Measurements from ENCODE around the gene ZNF384.
A peak's percentile ranks its signal among the peaks of the same experiment; 100 is the strongest.
"Not testable (repeated sequence)": the region's sequence is repeated elsewhere in the genome, so short reads cannot be mapped to it uniquely, and the experiment has no call there.

Gene ZNF384

DNA sequence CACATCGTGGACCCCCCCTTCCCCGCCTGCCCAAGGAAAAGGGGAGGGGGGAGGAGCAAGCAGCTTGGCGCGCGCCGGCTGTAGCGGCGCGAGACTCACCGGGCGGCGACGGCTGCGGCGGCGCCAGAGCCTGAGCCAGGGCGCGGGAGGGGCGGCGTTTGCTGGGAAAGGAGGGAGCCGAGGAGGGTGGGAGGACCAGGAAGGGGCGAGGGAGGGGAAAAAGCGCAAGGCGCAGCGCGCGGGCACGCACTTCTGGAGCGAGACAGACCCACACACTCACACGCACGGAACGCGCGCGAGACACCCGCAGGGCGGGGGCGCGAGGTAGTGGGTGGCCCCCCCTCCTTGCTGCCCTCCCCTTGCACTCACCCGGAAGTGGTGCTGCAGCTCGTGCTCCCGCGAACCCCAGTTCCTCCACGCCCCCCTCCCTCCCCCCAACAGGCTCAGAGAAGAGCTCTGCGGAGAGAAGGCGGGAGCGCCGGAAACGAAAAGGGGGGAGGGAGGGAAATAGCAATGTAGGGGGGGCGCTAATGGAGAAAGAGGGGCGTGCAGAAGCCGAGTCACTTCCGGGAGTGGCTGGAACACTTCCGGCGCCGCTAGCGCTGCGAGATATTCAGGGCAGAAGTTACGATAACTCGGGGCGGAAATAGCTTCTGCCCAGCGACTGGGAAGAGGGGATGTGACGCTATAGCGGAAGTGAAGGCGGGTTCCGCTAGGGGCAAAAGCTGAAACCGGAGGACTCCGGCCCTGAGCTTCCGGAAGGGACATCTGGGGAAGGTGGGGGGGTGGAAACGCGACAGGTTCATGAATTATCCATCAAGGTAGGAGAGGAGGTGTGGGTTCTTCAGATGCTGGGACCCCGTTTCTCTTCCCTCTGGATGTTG is at the start of gene ZNF384:
Gene ZNF384 (minus strand): TSS at position 377 of the 884 bp plus-strand sequence. CDS start 9,855 bp downstream, outside the sequence.
- DNase-seq: peak; percentile 100

DNA sequence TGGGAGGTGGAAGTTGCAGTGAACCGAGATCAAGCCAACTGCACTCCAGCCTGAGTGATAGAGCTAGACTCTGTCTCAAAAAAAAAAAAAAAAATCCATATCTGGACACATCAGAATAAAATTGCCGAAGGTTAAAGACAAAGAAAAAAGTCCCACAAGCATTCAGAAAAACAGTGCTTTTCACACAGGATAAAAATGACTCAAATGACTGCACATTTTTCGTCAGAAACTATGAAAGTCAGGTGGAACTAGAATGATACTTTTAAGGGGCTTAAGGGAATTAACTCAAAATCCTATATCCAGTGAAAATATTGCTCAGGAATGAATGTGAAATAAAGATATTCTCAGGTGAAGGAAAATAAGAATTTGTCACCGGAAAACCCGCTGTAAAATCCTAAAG is 47.6 kb upstream of the ZNF384 start:
- DNase-seq: no peak

DNA sequence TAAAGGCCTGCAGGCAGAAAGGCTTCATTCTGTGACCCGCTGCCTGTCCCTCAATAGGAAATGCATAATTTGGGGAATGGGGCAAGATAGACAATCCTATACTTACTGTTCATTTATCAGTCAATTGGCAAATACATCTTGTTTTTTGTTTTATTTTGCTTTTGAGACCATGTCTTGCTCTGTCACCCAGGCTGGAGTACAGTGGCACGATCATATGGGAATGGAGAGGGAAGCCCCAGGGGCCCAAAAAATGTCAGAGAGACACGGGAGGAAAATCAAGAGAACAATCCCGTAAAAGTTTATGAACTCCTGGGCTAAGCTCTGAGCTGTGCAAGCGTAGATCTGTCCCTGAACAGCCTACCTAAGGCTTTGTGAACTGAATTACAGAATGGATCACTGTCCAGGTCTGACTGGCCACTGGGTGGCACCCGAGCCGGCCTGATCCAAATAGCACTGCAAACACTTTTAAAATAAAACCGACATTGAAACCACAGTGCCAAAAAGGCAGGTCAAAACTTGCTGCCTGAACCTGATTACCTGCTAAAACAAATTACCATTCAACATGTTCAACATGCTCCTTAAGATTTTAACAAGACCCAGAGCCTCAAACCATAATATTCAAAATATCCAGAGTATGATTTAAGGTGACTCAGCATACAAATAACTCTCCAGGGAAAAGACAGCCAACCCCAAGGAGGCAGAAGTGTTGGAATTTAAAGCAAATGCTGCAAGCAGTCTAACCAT is 46.4 kb upstream of the ZNF384 start:
- DNase-seq: peak; percentile 79

DNA sequence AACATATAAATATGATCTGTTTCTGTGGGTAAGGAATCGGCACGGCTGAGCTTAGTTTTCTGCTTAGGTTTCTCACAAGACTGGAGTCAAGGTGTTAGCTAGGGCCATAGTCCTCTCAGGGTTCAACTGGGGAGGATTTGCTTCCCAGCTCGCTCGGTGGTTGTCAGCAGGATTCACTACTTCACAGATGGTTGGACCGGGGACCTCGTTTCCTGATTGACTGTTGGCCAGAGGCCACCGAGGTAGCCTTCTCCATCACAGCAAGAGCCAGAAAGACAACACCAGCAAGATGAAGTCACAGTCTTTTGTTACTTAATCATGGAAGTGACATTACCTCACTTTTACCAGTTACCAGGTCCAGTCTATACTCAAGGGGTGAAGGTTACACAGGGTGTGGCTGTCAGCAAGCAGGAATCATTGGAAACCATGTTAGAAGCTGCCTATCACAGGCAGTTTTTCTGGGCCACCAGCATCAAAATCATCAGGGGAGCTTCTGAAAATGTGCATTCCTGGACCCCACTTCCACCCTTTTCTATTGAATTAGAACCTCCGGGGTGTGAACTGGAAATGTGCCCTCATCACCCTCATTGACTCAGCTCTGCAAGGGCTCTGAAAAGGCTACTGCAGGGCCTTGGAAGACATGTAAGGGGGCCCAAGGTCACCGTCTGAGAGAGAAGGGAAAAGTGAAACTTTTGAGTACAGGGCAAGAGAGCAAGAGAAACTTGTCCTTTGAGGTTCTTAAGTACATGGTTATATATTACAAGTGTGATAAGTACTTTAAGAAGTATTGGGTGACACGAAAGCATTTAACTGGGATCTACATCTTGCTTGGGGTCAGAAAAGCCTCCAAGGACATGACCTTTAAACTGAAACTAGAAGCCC is 45.6 kb upstream of the ZNF384 start:
- DNase-seq: no peak

DNA sequence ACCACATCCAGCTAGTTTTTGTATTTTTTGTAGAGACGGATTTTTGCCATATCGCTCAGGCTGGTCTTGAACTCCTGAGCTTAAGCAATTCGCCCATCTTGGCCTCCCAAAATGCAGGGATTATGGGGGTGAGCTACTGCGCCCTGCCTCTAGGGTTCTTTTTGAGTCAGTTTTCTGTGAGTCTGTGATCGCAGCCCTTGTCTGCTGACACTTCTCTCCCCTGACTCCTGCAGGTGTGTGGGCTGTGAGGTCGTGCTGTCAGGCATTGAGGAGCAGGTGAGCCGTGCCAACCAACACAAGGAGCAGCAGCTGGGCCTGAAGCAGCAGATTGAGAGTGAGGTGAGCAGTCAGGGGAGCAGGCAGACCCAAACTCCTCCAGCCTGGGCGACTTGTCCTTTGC is 41.0 kb upstream of the ZNF384 start:
- DNase-seq: no peak

DNA sequence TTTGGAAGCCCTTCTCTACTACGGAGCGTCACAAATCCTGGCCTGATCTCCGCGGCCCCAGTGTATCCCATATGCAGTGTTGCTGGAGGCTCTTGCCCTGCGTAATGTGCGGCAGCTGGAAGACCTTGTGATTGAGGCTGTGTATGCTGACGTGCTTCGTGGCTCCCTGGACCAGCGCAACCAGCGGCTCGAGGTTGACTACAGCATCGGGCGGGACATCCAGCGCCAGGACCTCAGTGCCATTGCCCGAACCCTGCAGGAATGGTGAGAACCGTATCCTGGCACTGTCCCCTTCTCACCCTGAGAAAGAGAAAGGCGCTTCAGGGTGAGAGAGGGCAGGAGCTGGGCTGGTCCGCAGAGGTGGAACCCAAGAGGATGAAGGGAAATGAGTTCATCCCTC is 40.0 kb upstream of the ZNF384 start:
- DNase-seq: no peak

DNA sequence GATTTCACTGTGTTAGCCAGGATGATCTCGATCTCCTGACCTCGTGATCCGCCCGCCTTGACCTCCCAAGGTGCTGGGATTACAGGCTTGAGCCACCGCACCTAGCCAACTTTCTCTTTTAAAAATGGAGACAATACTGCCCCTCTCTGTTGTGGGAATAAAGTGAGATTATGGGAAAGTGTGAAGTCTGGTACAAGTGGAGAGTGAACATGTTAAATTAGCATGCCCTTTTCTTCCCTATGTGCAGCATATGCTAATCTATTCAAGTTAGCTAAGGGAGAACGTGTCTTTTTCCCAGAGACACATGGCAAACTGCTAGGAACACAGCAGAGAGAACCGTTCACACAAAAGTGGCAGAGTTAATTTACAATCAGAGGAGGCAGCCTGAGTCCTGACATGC is 36.2 kb upstream of the ZNF384 start:
- DNase-seq: no peak

DNA sequence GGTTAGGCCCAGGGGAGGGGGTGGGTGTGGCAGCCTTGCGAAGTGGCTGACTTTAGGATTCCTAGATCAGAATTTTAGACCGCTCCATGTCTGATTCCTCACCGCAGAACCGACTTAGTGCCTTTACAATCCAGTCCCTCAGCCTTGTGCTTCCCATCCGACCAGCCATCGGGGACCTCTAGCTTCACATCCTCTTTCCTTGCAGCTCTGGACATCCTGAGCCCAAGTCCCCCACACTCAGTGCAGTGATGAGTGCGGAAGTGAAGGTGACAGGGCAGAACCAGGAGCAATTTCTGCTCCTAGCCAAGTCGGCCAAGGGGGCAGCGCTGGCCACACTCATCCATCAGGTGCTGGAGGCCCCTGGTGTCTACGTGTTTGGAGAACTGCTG is 35.2 kb upstream of the ZNF384 start:
- peak; percentile 64 for DNase-seq

DNA sequence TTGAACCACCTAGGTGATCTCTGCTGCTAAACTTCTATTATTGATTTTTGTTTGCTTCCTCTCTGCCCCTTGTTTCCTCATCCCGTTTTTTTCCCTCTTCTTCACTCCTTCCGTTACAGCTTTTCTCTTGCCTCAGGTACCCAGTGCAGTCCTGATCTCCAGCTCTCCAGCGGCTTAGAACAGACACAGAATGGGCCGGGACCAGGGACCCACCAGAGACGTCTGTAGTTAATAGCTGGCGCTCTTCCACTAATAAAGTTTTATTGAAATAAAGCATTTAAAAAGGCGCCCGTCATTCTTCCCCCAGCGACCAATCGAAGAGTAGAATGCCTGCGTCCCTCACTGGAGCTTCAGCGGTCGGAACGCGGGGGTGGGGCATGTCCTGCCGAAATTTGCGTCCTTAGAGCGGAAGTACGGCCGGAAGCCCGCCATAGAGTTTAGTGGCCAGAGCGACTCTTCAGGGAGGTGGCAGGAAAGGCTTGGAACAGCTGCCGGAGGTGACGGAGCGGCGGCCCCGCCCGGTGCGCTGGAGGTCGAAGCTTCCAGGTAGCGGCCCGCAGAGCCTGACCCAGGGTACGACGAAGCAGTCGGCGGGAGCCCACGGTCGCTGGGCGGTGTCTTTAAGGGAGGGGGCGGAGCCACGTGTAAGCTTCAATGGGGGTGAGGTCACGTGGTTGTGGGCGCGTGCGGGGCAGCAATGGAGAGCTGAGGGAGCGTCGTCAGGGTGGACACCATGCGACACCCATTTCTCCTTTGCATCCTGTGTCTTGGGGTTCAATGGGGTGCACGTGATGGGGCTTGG is 34.6 kb upstream of the ZNF384 start, which contains the start of gene COPS7A:
Gene COPS7A (plus strand): TSS at position 440 of the 802 bp plus-strand sequence. CDS start 611 bp downstream, outside the sequence.
- peak; percentile 100 for DNase-seq

DNA sequence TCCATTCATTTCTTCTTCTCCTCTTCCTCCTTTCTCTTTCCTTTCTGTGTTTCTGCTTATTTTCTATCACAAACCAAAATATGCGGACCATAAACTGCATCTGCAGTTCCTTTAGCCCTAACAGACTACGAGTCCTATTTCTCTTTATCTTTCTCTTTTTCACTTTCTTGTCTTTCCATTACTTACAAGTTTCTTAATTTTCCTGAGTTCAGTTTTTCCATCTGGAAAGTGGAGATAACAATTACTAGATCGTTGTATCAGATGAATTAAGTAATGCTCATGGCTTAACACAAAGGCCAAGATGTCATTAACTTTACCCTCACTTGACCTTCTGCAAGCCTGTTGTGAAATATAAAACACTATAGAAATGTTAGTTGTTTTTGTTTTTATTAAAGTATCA is 33.7 kb upstream of the ZNF384 start:
- DNase-seq: peak; percentile 68

DNA sequence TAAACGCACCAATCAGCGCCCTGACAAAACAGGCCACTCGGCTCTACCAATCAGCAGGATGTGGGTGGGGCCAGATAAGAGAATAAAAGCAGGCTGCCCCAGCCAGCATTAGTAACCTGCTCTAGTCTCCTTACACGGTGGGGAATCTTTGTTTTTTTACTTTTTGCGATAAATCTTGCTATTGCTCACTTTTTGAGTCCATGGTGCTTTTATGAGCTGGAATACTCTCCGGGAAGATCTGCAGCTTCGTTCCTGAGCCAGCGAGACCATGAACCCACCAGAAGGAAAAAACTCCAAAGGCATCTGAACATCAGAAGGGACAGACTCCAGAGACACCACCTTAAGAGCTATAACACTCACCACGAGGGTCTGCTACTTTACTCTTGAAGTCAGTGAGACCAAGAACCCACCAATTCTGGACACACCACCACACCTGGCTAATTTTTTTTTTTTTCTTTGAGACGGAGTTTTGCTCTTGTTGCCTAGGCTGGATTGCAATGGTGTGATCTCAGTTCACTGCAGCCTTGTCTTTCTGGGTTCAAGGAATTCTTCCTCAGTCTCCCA is 27.8 kb upstream of the ZNF384 start:
- no peak for DNase-seq

DNA sequence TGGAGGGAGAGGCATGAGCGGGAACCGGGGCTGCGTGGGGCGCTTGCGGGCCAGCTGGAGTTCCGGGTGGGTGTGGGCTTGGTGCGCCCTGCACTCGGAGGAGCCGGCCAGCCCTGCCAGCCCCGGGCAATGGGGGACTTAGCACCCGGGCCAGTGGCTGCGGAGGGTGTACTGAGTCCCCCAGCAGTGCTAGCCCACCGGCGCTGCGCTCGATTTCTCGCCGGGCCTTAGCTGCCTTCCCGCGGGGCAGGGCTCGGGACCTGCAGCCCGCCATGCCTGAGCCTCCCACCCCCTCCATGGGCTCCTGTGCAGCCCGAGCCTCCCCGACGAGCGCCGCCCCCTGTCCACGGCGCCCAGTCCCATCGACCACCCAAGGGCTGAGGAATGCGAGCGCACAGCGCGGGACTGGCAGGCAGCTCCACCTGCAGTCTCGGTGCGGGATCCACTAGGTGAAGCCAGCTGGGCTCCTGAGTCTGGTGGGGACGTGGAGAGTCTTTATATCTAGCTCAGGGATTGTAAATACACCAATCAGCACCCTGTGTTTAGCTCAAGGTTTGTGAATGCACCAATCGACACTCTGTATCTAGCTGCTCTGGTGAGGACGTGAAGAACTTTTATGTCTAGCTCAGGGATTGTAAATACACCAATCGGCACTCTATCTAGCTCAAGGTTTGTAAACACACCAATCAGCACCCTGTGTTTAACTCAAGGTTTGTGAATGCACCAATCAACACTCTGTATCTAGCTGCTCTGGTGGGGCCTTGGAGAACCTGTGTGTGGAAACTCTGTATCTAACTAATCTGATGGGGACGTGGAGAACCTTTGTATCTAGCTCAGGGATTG is 27.1 kb upstream of the ZNF384 start:
- DNase-seq: not testable (repeated sequence)

DNA sequence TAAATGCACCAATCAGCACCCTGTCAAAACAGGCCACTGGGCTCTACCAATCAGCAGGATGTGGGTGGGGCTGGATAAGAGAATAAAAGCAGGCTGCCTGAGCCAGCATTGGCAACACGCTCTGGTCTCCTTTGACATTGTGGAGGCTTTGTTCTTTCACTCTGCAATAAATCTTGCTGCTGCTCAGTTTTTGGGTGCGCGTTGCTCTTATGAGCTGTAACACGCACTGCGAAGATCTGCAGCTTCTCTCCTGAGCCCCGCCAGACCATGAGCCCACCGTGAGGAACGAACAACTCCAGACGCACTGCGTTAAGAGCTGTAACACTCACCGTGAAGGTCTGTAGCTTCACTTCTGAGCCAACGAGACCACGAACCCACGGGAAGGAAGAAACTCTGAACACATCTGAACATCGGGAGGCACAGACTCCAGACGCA is 19.8 kb upstream of the ZNF384 start:
- DNase-seq: no peak

DNA sequence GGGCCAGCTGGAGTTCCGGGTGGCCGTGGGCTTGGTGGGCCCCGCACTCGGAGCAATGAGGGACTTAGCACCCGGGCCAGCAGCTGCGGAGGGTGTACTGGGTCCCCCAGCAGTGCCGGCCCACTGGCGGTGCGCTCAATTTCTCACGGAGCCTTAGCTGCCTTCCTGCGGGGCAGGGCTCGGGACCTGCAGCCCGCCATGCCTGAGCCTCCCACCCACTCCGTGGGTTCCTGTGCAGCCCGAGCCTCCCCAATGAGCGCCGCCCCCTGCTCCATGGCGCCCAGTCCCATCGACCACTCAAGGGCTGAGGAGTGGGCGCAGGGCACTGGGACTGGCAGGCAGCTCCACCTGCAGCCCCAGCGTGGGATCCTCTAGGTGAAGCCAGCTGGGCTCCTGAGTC is 19.2 kb upstream of the ZNF384 start:
- not testable (repeated sequence) for DNase-seq

DNA sequence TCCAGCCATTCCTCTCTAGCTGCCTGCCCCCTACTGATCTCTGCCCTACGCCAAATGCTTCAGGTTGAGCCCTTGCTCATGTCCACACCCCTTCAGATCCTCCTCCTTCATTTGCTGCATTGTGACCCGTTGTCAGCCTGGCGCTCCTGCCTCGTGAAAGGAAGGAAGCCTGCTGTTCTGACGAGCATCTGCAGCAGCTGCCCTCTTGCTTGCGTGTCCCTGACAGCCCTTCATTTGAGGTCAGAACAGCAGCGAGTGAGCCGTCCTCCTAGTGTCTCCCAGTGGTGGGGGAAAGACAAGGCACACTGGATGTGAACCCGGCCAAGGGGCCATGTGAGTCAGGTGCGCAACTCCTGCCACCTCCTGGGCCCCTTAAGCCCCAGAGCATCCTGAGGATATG is 14.5 kb upstream of the ZNF384 start:
- peak; percentile 30 for DNase-seq

DNA sequence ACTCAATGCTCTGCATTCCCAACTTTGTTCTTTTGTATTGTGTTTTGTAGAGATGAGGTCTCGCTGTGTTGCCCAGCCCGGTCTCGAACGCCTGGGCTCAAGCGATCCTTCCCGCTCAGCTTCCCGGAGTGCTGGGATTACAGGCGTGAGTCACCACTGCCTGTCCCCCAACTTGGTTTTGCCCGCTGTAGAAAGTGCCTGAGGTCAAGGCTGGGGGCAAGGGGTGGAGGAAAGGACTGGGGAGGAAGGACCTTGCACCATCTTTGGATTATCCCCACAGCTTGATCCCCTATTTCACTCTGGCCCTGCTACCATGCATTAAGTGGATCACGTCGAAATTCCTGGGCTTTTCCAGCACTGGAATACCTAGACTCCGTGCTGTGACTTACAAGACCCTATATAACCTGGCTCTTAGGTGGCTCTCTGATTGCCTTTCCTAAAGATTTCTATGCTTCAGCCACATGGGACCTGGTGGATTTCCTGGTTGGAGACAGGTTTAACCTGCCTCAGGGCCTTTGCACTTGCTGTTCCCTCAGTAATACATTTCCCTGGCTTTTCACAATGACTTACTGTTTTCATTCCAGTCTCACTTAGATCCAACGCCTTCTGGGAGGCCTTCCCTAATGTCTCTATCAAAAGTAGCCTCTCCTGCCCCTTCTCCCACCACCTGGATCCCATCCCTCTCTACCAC is 12.0 kb upstream of the ZNF384 start:
- DNase-seq: no peak

DNA sequence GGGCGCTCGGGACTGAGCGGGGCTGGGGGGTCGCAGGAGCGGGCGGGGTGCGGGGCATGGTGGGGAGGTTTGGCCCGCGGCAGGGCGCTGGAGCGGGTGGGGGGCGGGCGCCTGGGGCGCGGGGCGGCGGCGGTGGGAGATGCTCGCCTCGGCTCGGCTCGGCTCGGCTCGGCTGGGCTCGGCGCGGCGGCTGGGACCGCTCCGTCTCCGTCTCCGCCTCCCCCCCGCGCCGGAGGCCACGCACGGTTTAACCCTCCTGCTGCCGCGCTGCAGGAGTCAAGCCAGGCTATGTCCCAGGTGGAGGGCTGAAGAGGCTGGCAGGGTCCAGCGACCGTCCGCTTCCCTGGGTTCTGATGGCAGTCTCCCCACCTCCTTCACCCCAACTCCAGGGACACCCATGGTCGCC is 11.5 kb upstream of the ZNF384 start, which contains the start of gene PIANP:
Gene PIANP (minus strand): TSS at position 170 of the 406 bp plus-strand sequence. CDS start 2,754 bp downstream, outside the sequence.
- no peak for DNase-seq

DNA sequence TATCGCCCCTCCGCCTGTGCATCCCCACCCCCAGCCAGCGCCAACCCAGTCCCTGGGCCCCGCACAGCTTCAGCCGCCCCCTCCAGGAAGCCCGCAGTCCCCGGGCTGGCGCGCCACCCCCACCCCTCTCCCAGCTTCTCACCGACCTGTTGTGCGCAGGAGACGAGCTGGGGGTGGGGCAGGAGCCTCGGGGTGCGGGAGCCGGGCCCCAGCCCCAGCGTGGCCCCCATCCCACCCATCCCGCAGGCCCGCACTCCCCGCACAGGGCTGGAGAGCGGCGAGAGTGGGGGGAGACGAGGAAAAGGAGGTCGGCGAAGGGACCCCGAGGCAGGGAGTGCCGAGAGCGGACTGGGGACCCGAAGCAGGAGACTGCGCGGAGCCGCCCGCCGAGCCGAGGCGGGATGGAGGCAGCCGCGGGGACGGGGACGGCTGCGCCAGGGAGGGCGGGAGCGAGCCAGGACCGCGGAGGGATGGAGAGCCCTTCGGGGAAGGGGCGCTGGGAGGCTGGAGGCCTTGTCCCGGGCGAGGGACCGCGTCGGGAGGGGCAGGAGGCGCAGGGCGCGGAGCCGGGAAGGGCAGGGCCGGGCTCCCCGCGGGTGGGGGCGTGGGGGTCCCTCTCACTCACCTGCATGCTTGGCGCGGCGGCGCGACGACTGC is 10.9 kb upstream of the ZNF384 start:
- no peak for DNase-seq

DNA sequence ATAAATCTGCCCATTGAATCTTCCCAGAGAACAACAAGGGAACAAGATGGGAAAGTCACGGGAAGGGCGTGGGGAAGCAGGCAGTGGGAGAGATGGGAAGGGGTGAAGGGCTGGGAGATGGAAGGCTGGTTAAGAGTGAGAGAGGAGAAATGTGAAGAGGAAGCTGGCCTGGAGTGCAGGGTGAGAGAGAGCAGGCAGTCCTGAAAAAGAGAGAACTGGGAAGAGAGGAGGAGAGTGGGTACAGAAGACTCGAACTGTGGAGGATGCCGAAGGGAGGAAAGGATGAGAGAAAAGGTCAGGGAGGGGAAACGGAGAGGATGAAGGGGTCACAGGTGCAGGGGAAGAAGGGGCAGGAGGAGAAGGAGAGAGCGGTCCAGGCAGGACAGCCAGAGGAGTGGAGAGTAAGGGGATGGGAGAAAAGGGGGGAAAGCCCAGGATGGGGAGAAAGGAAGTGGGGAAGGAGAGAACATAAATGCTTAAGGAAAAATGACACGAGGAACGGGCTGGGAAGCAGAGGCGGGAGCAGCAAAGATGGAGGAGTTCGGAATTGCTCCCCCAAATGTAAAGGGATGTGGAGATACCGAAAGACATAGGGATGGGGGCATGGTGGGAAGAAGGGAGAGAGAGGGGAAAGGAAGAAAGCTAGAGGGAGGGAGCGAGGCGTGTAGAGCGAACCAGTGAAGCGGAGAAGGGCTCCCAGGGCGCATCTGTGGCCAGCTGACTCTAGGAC is 10.2 kb upstream of the ZNF384 start:
- no peak for DNase-seq
